GM21390 (cell line): ENCODE data around the gene MCCC1.

Source experiments
- ATAC-seq: cut with Tn5 transposase; IDR thresholded peaks from one replicate; pipeline ENCODE4 v1.9.1; 2021; ENCODE audit not compliant: unreplicated experiment

Gene MCCC1

GRCh38 chr3:182986021-182986420 lies 113.3 kb downstream of the MCCC1 start:
- ATAC-seq: no peak

GRCh38 chr3:182983876-182984275 lies 115.4 kb downstream of the MCCC1 start:
- ATAC-seq: no peak

- ATAC-seq: no peak
These were observed 118.3 kb downstream of the MCCC1 start for GRCh38 chr3:182981038-182981380.

GRCh38 chr3:182980204-182981037 lies 118.9 kb downstream of the MCCC1 start, which contains the start of gene DCUN1D1:
DCUN1D1 (minus strand) TSS chr3:182980538; CDS start chr3:182980489, 49 bp downstream.
- ATAC-seq: peak; percentile 90

- ATAC-seq: peak; percentile 18
These were observed 119.6 kb downstream of the MCCC1 start for GRCh38 chr3:182979674-182980191.

- ATAC-seq: no peak
These were observed 120.1 kb downstream of the MCCC1 start for GRCh38 chr3:182979103-182979673.

- ATAC-seq: no peak
These were observed 120.9 kb downstream of the MCCC1 start for GRCh38 chr3:182978387-182978786.

GRCh38 chr3:182973047-182973446 lies 126.2 kb downstream of the MCCC1 start:
- no peak for ATAC-seq

- ATAC-seq: no peak
These were observed 126.9 kb downstream of the MCCC1 start for GRCh38 chr3:182972387-182972786.

GRCh38 chr3:182971637-182972036 lies 127.7 kb downstream of the MCCC1 start:
- peak; percentile 36 for ATAC-seq

GRCh38 chr3:182970811-182971418 lies 128.4 kb downstream of the MCCC1 start:
- no peak for ATAC-seq

- no peak for ATAC-seq
These were observed 129.4 kb downstream of the MCCC1 start for GRCh38 chr3:182969853-182970252.

GRCh38 chr3:182969277-182969676 lies 130.0 kb downstream of the MCCC1 start:
- ATAC-seq: no peak

- ATAC-seq: peak; percentile 48
These were observed 131.8 kb downstream of the MCCC1 start for GRCh38 chr3:182967218-182968204.

GRCh38 chr3:182965861-182966366 lies 133.4 kb downstream of the MCCC1 start:
- no peak for ATAC-seq
